GM19463 (cell line): ENCODE measurements around the gene GRK5.
"Not testable (repeated sequence)": the region's sequence is repeated elsewhere in the genome, so short reads cannot be mapped to it uniquely, and the experiment has no call there.

Experiments
- ATAC-seq: cut with Tn5 transposase; IDR thresholded peaks from one replicate; pipeline ENCODE4 v1.9.1; 2021; ENCODE audit warnings: mild to moderate bottlenecking, moderate library complexity; ENCODE audit not compliant: unreplicated experiment

GRK5 gene

DNA sequence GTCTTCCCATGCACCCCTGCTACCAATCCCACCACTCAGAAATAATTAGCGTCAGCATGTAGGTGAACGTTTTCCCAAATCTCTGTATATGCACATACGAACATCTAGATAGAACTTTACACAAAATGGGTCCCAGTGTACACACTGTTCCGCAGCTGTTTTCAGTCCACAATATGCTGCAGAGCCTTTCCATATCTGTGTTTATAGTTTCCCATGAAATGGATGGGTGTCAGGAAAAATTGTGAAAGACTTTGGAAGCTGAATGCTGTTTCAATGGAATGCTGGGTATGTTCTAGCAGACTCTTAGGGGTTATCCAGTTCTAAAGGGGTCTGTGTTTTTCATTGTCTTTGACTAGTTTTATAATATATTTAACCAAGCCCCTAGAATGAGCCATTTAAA, 13.8 kb downstream of the GRK5 start:
- no peak for ATAC-seq

DNA sequence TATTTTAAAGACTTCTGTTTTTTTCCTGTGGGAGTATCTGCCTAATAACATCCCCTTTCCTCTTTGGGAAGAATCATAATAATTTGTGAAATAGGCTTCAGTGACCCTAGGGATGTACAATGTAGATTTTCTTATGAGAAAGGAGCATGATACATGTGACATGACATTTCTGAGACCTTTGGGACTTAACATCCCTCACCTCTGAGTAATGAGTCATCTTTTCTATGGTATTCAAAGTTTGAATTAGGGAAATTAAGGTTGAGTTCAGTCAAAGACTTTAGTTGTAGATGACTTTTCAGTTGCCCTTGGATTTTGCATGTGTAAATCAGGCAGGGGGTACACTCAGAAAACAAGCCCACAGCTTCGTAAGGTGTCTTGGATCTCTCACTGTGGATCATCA, 14.3 kb downstream of the GRK5 start:
- ATAC-seq, result peak; percentile 25

- ATAC-seq, result no peak
Measured at GRCh38 chr10:119222537-119222936, 15.2 kb downstream of the GRK5 start.

- no peak for ATAC-seq
Measured at GRCh38 chr10:119222966-119223386, 15.6 kb downstream of the GRK5 start.

DNA sequence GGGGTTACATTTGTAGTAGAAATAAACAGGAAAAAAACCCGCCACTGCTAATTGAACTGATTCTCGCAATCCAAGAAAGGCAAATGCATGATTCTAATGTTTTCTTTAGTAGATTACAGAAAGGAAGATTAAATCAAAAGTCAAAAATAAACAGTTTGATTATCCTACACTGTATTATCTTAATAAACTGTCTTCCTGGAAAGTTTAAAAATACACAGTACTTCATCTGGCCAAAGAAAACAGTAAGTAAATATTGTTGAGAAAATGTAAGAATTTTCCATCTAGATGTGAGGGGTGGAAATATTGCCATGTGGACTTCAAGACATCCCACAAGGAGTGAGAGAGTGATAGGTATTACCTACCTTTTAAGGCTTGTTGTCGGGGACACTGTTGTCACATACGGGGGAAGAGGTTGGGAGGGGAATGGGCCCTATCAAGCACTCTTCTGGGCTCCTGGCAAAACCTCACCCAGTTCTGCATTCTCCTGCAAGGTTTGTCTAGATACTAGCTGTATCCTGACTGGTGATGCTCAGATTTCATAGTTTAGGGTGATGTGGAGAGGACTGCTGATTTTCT, 17.8 kb downstream of the GRK5 start:
- no peak for ATAC-seq

GRCh38 chr10:119227825-119228224, 20.5 kb downstream of the GRK5 start:
- no peak for ATAC-seq

- no peak for ATAC-seq
Measured at GRCh38 chr10:119231654-119232053, 24.3 kb downstream of the GRK5 start.

DNA sequence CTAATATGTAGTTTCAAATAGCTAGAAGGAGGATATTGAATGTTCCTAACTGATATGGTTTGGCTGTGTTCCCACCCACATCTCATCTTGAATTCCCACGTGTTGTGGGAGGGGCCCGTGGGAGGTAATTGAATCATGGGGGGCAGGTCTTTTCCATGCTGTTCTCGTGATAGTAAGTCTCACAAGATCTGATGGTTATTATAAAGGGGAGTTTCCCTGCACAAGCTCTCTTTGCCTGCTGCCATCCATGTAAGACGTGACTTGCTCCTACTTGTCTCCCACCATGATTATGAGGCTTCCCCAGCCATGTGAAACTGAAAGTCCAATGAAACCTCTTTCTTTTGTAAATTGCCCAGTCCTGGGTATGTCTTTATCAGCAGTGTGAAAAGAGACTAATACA, 25.1 kb downstream of the GRK5 start:
- not testable (repeated sequence) for ATAC-seq

DNA sequence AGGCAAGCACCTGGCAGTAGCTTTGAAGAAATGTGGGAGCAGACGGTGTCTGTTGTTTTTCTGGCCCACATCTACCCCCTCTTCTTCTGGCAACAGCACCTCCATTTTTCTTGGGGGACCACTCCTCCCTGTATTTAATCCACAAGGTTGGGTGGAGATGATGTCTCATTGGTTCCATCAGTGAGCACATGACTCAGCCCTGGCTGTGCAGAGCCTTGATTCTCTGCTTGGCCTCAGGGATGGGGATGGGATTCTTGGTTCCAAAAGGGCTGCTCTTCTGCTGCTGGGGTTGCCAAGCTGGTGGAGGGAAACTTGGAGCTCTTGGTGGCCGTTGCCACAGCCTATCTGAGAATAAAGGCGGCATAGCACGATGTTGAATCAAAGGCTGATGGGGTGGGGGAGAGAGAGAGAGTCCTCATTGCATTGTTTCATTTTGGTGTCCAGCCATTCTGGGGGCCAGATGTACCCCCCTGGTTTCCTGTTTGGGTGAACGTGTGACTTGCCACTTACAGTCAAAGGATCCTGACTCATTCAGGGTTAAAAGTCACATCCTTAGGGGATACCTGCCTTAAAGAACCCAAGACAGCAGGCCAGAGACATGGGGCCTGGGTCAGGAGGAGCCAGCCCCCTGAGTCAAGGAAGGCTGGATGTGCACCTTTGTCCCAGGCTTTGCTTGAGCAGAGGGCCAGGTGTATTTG, 25.9 kb downstream of the GRK5 start:
- ATAC-seq, result no peak

GRCh38 chr10:119233821-119234220, 26.4 kb downstream of the GRK5 start:
- ATAC-seq, result no peak

- ATAC-seq, result no peak
Measured at GRCh38 chr10:119235356-119235755, 28.0 kb downstream of the GRK5 start.

GRCh38 chr10:119237722-119238436, 30.5 kb downstream of the GRK5 start:
- ATAC-seq, result no peak

DNA sequence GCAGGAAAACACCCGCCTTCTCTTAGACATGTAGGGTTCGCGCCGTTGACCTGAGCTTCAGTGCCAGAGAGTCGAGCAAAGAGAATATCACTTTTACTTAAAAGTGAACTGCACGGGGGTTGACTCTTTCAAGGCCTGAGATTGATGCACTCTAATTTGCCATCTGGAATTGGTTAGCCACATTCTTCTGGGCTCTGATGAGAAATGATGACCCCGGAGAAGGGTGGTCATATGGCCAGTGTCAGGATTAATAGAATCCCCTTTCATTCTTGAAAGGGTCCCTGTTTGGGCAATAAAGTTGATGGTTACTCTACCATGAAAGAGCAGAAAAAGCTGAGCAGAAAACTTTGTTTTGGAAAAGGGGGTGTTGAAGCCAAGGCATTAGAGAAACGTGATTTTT, 31.2 kb downstream of the GRK5 start:
- ATAC-seq, result no peak

DNA sequence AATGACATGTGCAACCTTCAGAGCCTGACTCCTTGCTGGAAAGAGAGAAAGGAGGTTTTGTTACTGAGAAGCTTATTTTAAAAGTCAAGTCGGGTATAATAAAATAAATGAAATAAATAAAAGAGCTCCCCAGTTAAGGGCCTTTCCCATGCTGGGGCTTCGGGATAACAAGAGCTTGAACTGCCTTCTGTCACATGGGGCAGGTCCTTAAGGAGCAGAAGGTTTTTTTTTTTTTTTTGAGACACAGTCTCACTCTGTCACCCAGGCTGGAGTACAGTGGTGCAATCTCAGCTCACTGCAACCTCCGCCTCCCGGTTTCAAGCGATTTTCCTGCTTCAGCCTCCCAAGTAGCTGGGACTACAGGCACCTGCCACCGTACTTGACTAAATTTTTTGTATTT, 31.6 kb downstream of the GRK5 start:
- not testable (repeated sequence) for ATAC-seq

- not testable (repeated sequence) for ATAC-seq
Measured at GRCh38 chr10:119239630-119240029, 32.3 kb downstream of the GRK5 start.

DNA sequence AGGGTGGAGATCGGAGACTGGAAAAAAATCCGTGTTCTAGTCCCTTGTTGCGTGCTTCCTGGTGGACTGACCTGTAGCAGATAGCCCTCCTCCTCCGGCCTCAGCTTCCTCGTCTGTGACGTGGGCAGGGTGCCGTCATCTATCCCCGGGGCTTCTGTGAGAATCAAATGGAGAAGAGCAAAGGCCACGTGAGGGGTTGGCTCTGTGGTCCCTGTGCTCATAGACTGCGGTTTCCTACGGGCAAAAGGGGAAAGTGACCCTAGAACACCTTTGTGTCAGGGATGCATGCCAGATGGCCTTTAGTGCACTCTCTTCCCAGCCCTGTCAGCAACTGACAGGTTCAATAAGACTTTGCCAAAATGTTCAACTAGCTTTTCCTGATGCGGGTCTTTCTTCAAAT, 33.7 kb downstream of the GRK5 start:
- ATAC-seq, result no peak

GRCh38 chr10:119242186-119242585, 34.8 kb downstream of the GRK5 start:
- no peak for ATAC-seq

DNA sequence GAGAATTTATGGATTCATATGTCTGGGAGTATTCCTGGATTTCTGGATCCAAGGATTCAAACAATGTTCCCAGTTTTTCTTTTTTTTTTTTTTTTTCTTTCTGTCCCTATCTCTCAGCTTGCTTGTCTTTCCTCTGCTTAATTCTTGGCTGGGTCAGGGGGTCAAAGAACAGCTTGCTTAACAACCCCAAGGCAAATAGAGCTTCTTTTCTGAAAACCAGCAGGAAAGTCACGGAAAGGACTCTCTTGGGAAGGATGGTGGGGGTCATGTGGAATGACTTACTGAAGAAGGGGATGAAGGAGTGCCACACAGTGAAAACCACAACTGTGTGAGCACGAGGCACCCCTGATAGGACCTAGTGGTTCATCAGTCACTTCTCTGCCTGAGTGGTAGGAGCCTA, 36.1 kb downstream of the GRK5 start:
- ATAC-seq, result no peak

GRCh38 chr10:119243967-119244366, 36.6 kb downstream of the GRK5 start:
- no peak for ATAC-seq

GRCh38 chr10:119245272-119245671, 37.9 kb downstream of the GRK5 start:
- no peak for ATAC-seq

- ATAC-seq, result no peak
Measured at GRCh38 chr10:119246862-119247549, 39.6 kb downstream of the GRK5 start.

DNA sequence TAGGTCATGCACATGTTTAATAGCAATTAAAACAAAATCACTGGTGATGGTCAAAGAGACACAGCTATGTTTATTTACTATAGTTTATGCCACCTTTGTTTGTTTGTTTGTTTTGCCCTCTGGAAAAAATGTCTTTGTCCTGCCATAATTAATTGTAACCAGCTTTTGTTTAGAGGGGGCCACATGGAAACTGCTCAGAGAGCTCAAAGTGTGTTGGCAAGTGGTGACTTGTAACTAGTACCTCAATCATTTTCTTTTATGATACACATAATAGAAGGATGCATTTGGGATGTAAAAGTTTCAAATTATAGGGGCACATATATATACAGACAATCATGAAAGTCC, 40.2 kb downstream of the GRK5 start:
- ATAC-seq, result no peak
